ENCODE measurements around the gene TBC1D16.
A peak's percentile ranks its signal among the peaks of the same experiment; 100 is the strongest.

Gene TBC1D16

GRCh38 chr17:80024206-80024972 is 11.3 kb downstream of the TBC1D16 start:
- FAIRE-seq: no peak

GRCh38 chr17:80023481-80024205 is 12.0 kb downstream of the TBC1D16 start:
- FAIRE-seq: no peak

- no peak for FAIRE-seq
These were observed 14.1 kb downstream of the TBC1D16 start for GRCh38 chr17:80021600-80021999.

- no peak for FAIRE-seq
These were observed 16.6 kb downstream of the TBC1D16 start for GRCh38 chr17:80018917-80019651.

GRCh38 chr17:80017226-80018010 is 18.3 kb downstream of the TBC1D16 start:
- FAIRE-seq: no peak

GRCh38 chr17:80012765-80013741 is 22.6 kb downstream of the TBC1D16 start:
- no peak for FAIRE-seq

GRCh38 chr17:80011989-80012555 is 23.6 kb downstream of the TBC1D16 start:
- no peak for FAIRE-seq

- no peak for FAIRE-seq
These were observed 25.3 kb downstream of the TBC1D16 start for GRCh38 chr17:80010283-80010858.

GRCh38 chr17:80009391-80010282 is 26.0 kb downstream of the TBC1D16 start:
- no peak for FAIRE-seq

GRCh38 chr17:80008848-80009247 is 26.8 kb downstream of the TBC1D16 start:
- FAIRE-seq: no peak

- FAIRE-seq: peak; percentile 23
These were observed 27.3 kb downstream of the TBC1D16 start for GRCh38 chr17:80008383-80008840.

GRCh38 chr17:80007939-80008338 is 27.7 kb downstream of the TBC1D16 start:
- no peak for FAIRE-seq

- FAIRE-seq: no peak
These were observed 28.6 kb downstream of the TBC1D16 start for GRCh38 chr17:80006811-80007752.

- FAIRE-seq: no peak
These were observed 29.3 kb downstream of the TBC1D16 start for GRCh38 chr17:80006339-80006720.

GRCh38 chr17:80005360-80006338 is 30.0 kb downstream of the TBC1D16 start:
- no peak for FAIRE-seq

GRCh38 chr17:80003969-80004368 is 31.7 kb downstream of the TBC1D16 start:
- FAIRE-seq: no peak
